HUES48 (cell line): ENCODE measurements around the gene BEAN1.
"Not testable (repeated sequence)": the region's sequence is repeated elsewhere in the genome, so short reads cannot be mapped to it uniquely, and the experiment has no call there.

Source experiments
- H3K27ac ChIP-seq: one replicate; pipeline ENCODE4 v1.7.0; 2013; ENCODE audit warnings: low read depth, low read length, inconsistent platforms
- H3K27me3 ChIP-seq: 2 replicates; pipeline ENCODE4 v1.6.1; 2013; ENCODE audit warnings: mild to moderate bottlenecking, low read length; ENCODE audit not compliant: control insufficient read depth, insufficient read depth
- H3K36me3 ChIP-seq: 2 replicates; pipeline ENCODE4 v1.6.1; 2013; ENCODE audit warnings: low read length; ENCODE audit not compliant: control insufficient read depth, insufficient read depth
- H3K4me1 ChIP-seq: 2 replicates; pipeline ENCODE4 v1.6.1; 2013; ENCODE audit warnings: mild to moderate bottlenecking, low read length; ENCODE audit not compliant: control insufficient read depth, insufficient read depth
- H3K4me3 ChIP-seq: 2 replicates; pipeline ENCODE4 v1.5.1; 2013; ENCODE audit warnings: mild to moderate bottlenecking, low read depth, low read length
- H3K9ac ChIP-seq: 2 replicates; pipeline ENCODE4 v1.6.1; 2013; ENCODE audit warnings: mild to moderate bottlenecking, low read depth, low read length, moderate library complexity
- H3K9me3 ChIP-seq: 2 replicates; pipeline ENCODE4 v1.6.1; 2013; ENCODE audit warnings: low read length; ENCODE audit not compliant: control insufficient read depth, insufficient read depth

The BEAN1 gene

GRCh38 chr16:66444049-66444481, 17.0 kb downstream of the BEAN1 start:
- peaks cover 4% of the 10 kb centered on the region; the same call in 1 of the 2 replicates for H3K27me3 ChIP-seq
- H3K9me3 ChIP-seq: no peaks in the 10 kb centered on the region
- no peak overlapping the region for H3K4me3 ChIP-seq
- H3K27ac ChIP-seq: no peak overlapping the region
- H3K9ac ChIP-seq: no peak overlapping the region
- no peaks in the 10 kb centered on the region for H3K36me3 ChIP-seq
- H3K4me1 ChIP-seq: no peaks in the 10 kb centered on the region; the same call in 1 of the 2 replicates

GRCh38 chr16:66446737-66447136, 19.6 kb downstream of the BEAN1 start:
- Histone ChIP-seq H3K4me1 (no peaks in the 10 kb centered on the region; the same call in 1 of the 2 replicates), H3K9me3 (no peaks in the 10 kb centered on the region), H3K27me3 (peaks cover 4% of the 10 kb centered on the region; the same call in 1 of the 2 replicates), H3K36me3 (no peaks in the 10 kb centered on the region), H3K9ac (no peak overlapping the region), H3K4me3 (no peak overlapping the region), H3K27ac (no peak overlapping the region)

GRCh38 chr16:66447491-66447890, 20.4 kb downstream of the BEAN1 start:
- no peak overlapping the region for H3K9ac ChIP-seq
- H3K27ac ChIP-seq: no peak overlapping the region
- no peaks in the 10 kb centered on the region for H3K36me3 ChIP-seq
- H3K4me3 ChIP-seq: no peak overlapping the region
- no peaks in the 10 kb centered on the region; the same call in 1 of the 2 replicates for H3K4me1 ChIP-seq
- peaks cover 4% of the 10 kb centered on the region; the same call in 1 of the 2 replicates for H3K27me3 ChIP-seq
- no peaks in the 10 kb centered on the region for H3K9me3 ChIP-seq

GRCh38 chr16:66451548-66451947, 24.5 kb downstream of the BEAN1 start:
- Histone ChIP-seq H3K9me3 (no peaks in the 10 kb centered on the region), H3K27ac (no peak overlapping the region), H3K27me3 (peaks cover 4% of the 10 kb centered on the region; the same call in 1 of the 2 replicates), H3K4me3 (no peak overlapping the region), H3K9ac (no peak overlapping the region), H3K4me1 (no peaks in the 10 kb centered on the region), H3K36me3 (no peaks in the 10 kb centered on the region)

- not testable (repeated sequence) for H3K36me3 ChIP-seq, H3K27me3 ChIP-seq, H3K9ac ChIP-seq, H3K4me1 ChIP-seq, H3K27ac ChIP-seq, H3K4me3 ChIP-seq, H3K9me3 ChIP-seq
Measured at GRCh38 chr16:66453230-66453629, 26.1 kb downstream of the BEAN1 start.

- Histone ChIP-seq H3K9ac (no peak overlapping the region), H3K27me3 (no peaks in the 10 kb centered on the region), H3K4me1 (peaks cover 4% of the 10 kb centered on the region; the same call in 1 of the 2 replicates), H3K4me3 (no peak overlapping the region), H3K36me3 (no peaks in the 10 kb centered on the region), H3K27ac (no peak overlapping the region), H3K9me3 (no peaks in the 10 kb centered on the region)
Measured at GRCh38 chr16:66454751-66455150, 27.7 kb downstream of the BEAN1 start.

GRCh38 chr16:66455970-66456369, 28.9 kb downstream of the BEAN1 start:
- Histone ChIP-seq H3K9ac (no peak overlapping the region), H3K4me1 (peaks cover 4% of the 10 kb centered on the region; the same call in 1 of the 2 replicates), H3K36me3 (no peaks in the 10 kb centered on the region), H3K4me3 (no peak overlapping the region), H3K27ac (no peak overlapping the region), H3K27me3 (no peaks in the 10 kb centered on the region), H3K9me3 (no peaks in the 10 kb centered on the region)

- H3K27ac ChIP-seq: no peak overlapping the region
Measured at GRCh38 chr16:66457888-66458287, 30.8 kb downstream of the BEAN1 start.

GRCh38 chr16:66458292-66458691, 31.2 kb downstream of the BEAN1 start:
- no peaks in the 10 kb centered on the region for H3K9me3 ChIP-seq
- no peak overlapping the region for H3K9ac ChIP-seq
- no peak overlapping the region for H3K27ac ChIP-seq
- H3K36me3 ChIP-seq: no peaks in the 10 kb centered on the region
- no peaks in the 10 kb centered on the region for H3K27me3 ChIP-seq
- peaks cover 4% of the 10 kb centered on the region; the same call in 1 of the 2 replicates for H3K4me1 ChIP-seq
- no peak overlapping the region for H3K4me3 ChIP-seq

More at GRCh38 chr16:66457888-66458287, 30.8 kb downstream of the BEAN1 start:
- H3K9me3 ChIP-seq: no peaks in the 10 kb centered on the region
- H3K4me1 ChIP-seq: peaks cover 4% of the 10 kb centered on the region; the same call in 1 of the 2 replicates
- no peak overlapping the region for H3K4me3 ChIP-seq
- H3K27me3 ChIP-seq: no peaks in the 10 kb centered on the region
- H3K9ac ChIP-seq: no peak overlapping the region
- H3K36me3 ChIP-seq: no peaks in the 10 kb centered on the region

- no peaks in the 10 kb centered on the region for H3K27me3 ChIP-seq
- no peaks in the 10 kb centered on the region for H3K9me3 ChIP-seq
- H3K27ac ChIP-seq: no peak overlapping the region
- no peak overlapping the region for H3K4me3 ChIP-seq
- no peaks in the 10 kb centered on the region for H3K36me3 ChIP-seq
- H3K9ac ChIP-seq: no peak overlapping the region
- H3K4me1 ChIP-seq: peaks cover 4% of the 10 kb centered on the region; the same call in 1 of the 2 replicates
Measured at GRCh38 chr16:66458853-66459252, 31.8 kb downstream of the BEAN1 start.

GRCh38 chr16:66459878-66460277, 32.8 kb downstream of the BEAN1 start:
- Histone ChIP-seq H3K4me3 (no peak overlapping the region), H3K27ac (no peak overlapping the region), H3K9ac (no peak overlapping the region), H3K9me3 (no peaks in the 10 kb centered on the region), H3K4me1 (peaks cover 4% of the 10 kb centered on the region; the same call in 1 of the 2 replicates), H3K36me3 (no peaks in the 10 kb centered on the region), H3K27me3 (no peaks in the 10 kb centered on the region)
